Activated CD8-positive, alpha-beta T cell treated with anti-CD3 and anti-CD28 coated beads for 36 hours (primary cell): ENCODE data around the gene AKIRIN2. TPM values are rescaled to one million over a fixed set of nuclear protein-coding genes. Genes with fewer than 3 reads are reported as not detected.

Source experiments
- ATAC-seq: fragments of 200-7000 bp; cut with Tn5 transposase; one replicate; pipeline ENCODE4 v1.10.0; 2021; ENCODE audit warnings: mild to moderate bottlenecking, moderate library complexity
- CTCF ChIA-PET: fragments of 350-600 bp; sonication (Branson Sonifier 250); formaldehyde crosslinking; loops from one replicate; lab custom pipeline; 2021; ENCODE audit warnings: antibody characterized with exemption; lab: Charles Lee
- POLR2A ChIA-PET: fragments of 350-600 bp; sonication (Branson Sonifier 250); formaldehyde crosslinking; loops from one replicate; lab custom pipeline; 2021; ENCODE audit warnings: antibody characterized with exemption; lab: Charles Lee
- DNase-seq: peaks from one replicate; pipeline ENCODE4 v3.0.0-alpha.2; 2020
- H3K27ac Mint-ChIP-seq: one replicate; pipeline ENCODE4 v1.8.0; 2021; ENCODE audit warnings: mild to moderate bottlenecking, mixed read lengths
- H3K27me3 Mint-ChIP-seq: one replicate; pipeline ENCODE4 v1.8.0; 2021; ENCODE audit warnings: mixed read lengths
- H3K36me3 Mint-ChIP-seq: one replicate; pipeline ENCODE4 v1.8.0; 2021; ENCODE audit warnings: low read depth, mixed read lengths
- H3K4me1 Mint-ChIP-seq: one replicate; pipeline ENCODE4 v1.8.0; 2021; ENCODE audit warnings: low read depth, mixed read lengths
- H3K4me3 Mint-ChIP-seq: one replicate; pipeline ENCODE4 v1.8.0; 2021; ENCODE audit warnings: mild to moderate bottlenecking, moderate library complexity, mixed read lengths
- H3K9me3 Mint-ChIP-seq: one replicate; pipeline ENCODE4 v1.8.0; 2021; ENCODE audit warnings: mixed read lengths
- CTCF ChIP-seq: fragments of 200-600 bp; IDR thresholded peaks from one replicate; pipeline ENCODE4 v1.8.0; 2022; ENCODE audit warnings: antibody characterized with exemption, mild to moderate bottlenecking
- intact Hi-C: fragments of 100-400 bp; cut with micrococcal nuclease; formaldehyde crosslinking; loops from one replicate; pipeline ENCODE4 v1.10.0; 2022
- total RNA-seq, 2 experiments: library from RNA; stranded (reverse); gene quantifications; one replicate each; pipeline ENCODE4 v1.2.3, GENCODE V29; 2021

AKIRIN2 gene
- total RNA-seq, 2 experiments from 2014 or later: 42.1 to 45.6 TPM

DNA sequence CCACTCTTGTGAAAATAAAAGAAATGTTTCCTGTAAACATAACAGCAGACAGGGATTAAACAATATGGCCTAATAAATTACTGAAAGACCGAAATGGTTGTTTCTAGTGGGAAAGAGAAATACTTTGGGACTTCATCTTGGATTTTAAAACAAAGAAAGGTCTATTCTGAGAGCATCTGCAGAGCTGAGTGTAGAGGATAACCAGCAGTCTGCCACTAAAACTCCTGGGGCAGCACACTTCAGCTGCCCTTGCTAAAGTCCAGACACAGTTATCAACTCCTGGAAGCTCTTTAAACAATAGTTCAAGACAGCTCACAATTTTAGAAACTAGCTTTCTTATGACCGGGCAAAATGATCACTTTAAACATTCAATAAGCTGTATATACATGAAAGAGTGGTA is 38.6 kb downstream of the AKIRIN2 start:
- peaks cover 32% of the 10 kb centered on the region for H3K36me3 Mint-ChIP-seq
- no peaks in the 10 kb centered on the region for H3K27me3 Mint-ChIP-seq
- ChIA-PET POLR2A (no interaction called here), CTCF (interaction anchor here (0.9 to 1.1 kb wide), 2 partner anchors 8 to 448 kb away, joined by 3 read pairs; no protein-coding TSS in a partner anchor)
- H3K27ac Mint-ChIP-seq: no peak overlapping the region
- DNase-seq (no peak), ATAC-seq (no peak)
- no peaks in the 10 kb centered on the region for H3K9me3 Mint-ChIP-seq
- H3K4me1 Mint-ChIP-seq: no peaks in the 10 kb centered on the region
- no peak overlapping the region for H3K4me3 Mint-ChIP-seq
- intact Hi-C loops: no loop called here
- no peak for TF ChIP-seq CTCF

- no peak overlapping the region for H3K4me3 Mint-ChIP-seq
- H3K36me3 Mint-ChIP-seq: peaks cover 33% of the 10 kb centered on the region
- CTCF ChIA-PET: interaction anchor here (1.0 kb wide), 1 partner anchor 20 kb away, joined by 4 read pairs; no protein-coding TSS in a partner anchor
- no peaks in the 10 kb centered on the region for H3K27me3 Mint-ChIP-seq
- intact Hi-C loops: no loop called here
- no peak for TF ChIP-seq CTCF
- H3K4me1 Mint-ChIP-seq: peaks cover 5% of the 10 kb centered on the region
- POLR2A ChIA-PET: no interaction called here
- no peaks in the 10 kb centered on the region for H3K9me3 Mint-ChIP-seq
- ATAC-seq: no peak
- DNase-seq: no peak
- no peak overlapping the region for H3K27ac Mint-ChIP-seq
These were observed 40.5 kb downstream of the AKIRIN2 start for GRCh38 chr6:87661503-87661902.

DNA sequence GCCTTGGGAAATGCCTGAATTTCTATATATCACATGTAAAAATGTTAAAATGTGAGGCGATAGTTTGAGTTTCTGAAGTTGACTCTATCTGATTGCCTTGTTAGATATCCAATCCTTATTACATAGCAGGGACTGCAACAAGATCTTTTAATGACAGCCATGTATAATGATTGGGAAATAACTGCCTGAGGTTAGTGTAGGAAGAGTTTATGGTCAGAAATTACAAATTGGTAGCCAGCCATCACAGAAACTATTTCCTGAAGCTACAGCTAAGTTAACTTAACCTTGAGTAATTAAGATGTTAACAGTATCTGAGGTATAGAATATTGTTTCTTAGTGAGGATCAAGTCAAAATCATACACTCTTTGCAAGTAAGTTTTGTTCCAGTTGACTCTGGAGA is 41.0 kb downstream of the AKIRIN2 start:
- CTCF ChIA-PET: interaction anchor here (1.0 to 1.2 kb wide), 2 partner anchors 16 to 20 kb away, joined by 3 to 4 read pairs; no protein-coding TSS in a partner anchor
- Mint-ChIP-seq H3K9me3 (no peaks in the 10 kb centered on the region), H3K27me3 (no peaks in the 10 kb centered on the region), H3K4me1 (peaks cover 6% of the 10 kb centered on the region), H3K36me3 (peaks cover 33% of the 10 kb centered on the region), H3K4me3 (no peak overlapping the region), H3K27ac (no peak overlapping the region)
- POLR2A ChIA-PET: interaction anchor here (0.5 kb wide), 1 partner anchor 39 kb away, joined by 3 read pairs; no protein-coding TSS in a partner anchor
- ATAC-seq: no peak
- DNase-seq: no peak
- TF ChIP-seq CTCF: no peak
- intact Hi-C loops: no loop called here

DNA sequence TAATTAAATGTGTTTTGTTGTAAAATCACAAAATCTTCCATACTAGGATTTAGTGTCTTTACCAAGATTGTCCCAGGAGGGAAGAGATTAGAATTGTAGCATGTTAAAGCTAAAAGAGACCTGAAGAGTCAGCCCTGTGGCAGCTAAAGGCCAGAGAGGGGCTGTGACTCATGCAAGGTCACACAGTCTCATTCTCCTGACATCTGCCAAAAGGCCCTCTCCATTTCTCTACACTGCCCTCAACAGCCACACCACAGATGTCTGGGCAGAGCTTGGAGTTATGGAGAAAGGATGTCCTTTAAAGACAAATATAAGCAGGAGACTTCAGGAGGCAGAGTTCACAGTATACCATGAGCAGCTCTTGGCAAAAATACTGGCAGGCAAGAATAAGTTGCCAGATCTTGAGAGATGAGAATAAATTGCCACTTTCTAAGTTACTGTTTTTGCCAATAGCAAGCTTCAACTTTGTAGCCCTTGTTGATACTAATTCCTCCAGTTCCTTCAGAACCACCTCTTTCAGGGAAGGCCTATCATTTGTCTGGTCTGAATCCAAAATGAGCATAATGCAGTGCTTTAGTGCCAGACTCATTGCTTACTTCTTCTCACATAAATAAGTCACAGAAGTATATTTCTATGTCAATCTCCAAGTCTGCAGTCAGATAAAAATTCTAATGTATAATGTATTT is 41.7 kb downstream of the AKIRIN2 start:
- Mint-ChIP-seq H3K27me3 (no peaks in the 10 kb centered on the region), H3K27ac (no peak overlapping the region), H3K4me1 (peaks cover 6% of the 10 kb centered on the region), H3K36me3 (peaks cover 33% of the 10 kb centered on the region), H3K4me3 (no peak overlapping the region), H3K9me3 (no peaks in the 10 kb centered on the region)
- CTCF ChIA-PET: interaction anchor here (0.7 to 1.2 kb wide), 2 partner anchors 17 to 18 kb away, joined by 3 read pairs; no protein-coding TSS in a partner anchor
- DNase-seq (no peak), ATAC-seq (no peak)
- intact Hi-C loops: no loop called here
- no peak for TF ChIP-seq CTCF
- POLR2A ChIA-PET: interaction anchor here (0.6 kb wide), 1 partner anchor 1651 kb away, joined by 3 read pairs; no protein-coding TSS in a partner anchor

GRCh38 chr6:87658516-87658915 is 43.5 kb downstream of the AKIRIN2 start:
- no peaks in the 10 kb centered on the region for H3K27me3 Mint-ChIP-seq
- ChIA-PET POLR2A (no interaction called here), CTCF (no interaction called here)
- no peak for TF ChIP-seq CTCF
- ATAC-seq (no peak), DNase-seq (no peak)
- H3K9me3 Mint-ChIP-seq: no peaks in the 10 kb centered on the region
- H3K4me1 Mint-ChIP-seq: peaks cover 10% of the 10 kb centered on the region
- H3K4me3 Mint-ChIP-seq: no peak overlapping the region
- no peak overlapping the region for H3K27ac Mint-ChIP-seq
- peaks cover 45% of the 10 kb centered on the region for H3K36me3 Mint-ChIP-seq
- intact Hi-C loops: no loop called here
